GM12878 (cell line): Measurements from ENCODE around the gene PITPNC1. TPM values are rescaled to one million over a fixed set of nuclear protein-coding genes. Genes with fewer than 3 reads are reported as not detected.
A peak's percentile ranks its signal among the peaks of the same experiment; 100 is the strongest.

Experiments
- BHLHE40 ChIP-seq, 2 experiments: fragments of 450-650 bp in 1 of 2; IDR thresholded peaks; 2 replicates each; pipeline ENCODE4 v1.6.1; 2011 to 2017; ENCODE audit warnings: low read depth in 2 of 2, borderline replicate concordance in 1 of 2, improper control_type of control experiment in 1 of 2, low read length in 1 of 2, mild to moderate bottlenecking in 1 of 2
- CBX5 ChIP-seq: sonication (generic); IDR thresholded peaks from 2 replicates; pipeline ENCODE4 v1.6.1; 2016; ENCODE audit warnings: low read depth, moderate library complexity, mild to moderate bottlenecking, inconsistent platforms
- GATAD2B ChIP-seq: fragments of 450-650 bp; conservative IDR thresholded peaks from 2 replicates; pipeline ENCODE4 v1.6.1; 2017; ENCODE audit warnings: low read depth, mild to moderate bottlenecking, moderate library complexity
- JUNB ChIP-seq: IDR thresholded peaks from 2 replicates; pipeline ENCODE4 v1.6.1; 2016; ENCODE audit warnings: antibody characterized with exemption, mild to moderate bottlenecking
- MAX ChIP-seq: IDR thresholded peaks from 2 replicates; pipeline ENCODE4 v1.6.1; 2012; ENCODE audit warnings: low read depth, low read length, improper control_type of control experiment
- MXI1 ChIP-seq: fragments of 150-350 bp; IDR thresholded peaks from 2 replicates; pipeline ENCODE4 v1.6.1; 2011; ENCODE audit warnings: low read depth, mild to moderate bottlenecking, inconsistent platforms, low read length, improper control_type of control experiment
- MYB ChIP-seq: fragments of 150-350 bp; IDR thresholded peaks from 2 replicates; pipeline ENCODE4 v1.6.1; 2014; ENCODE audit warnings: mild to moderate bottlenecking, low read depth, low read length, borderline replicate concordance
- PML ChIP-seq: IDR thresholded peaks from 2 replicates; pipeline ENCODE4 v1.6.1; 2012; ENCODE audit warnings: low read length, inconsistent platforms
- REST ChIP-seq: IDR thresholded peaks from 2 replicates; pipeline ENCODE4 v1.6.1; 2012; ENCODE audit warnings: mild to moderate bottlenecking, low read depth, low read length
- SMAD1 ChIP-seq: fragments of 450-650 bp; IDR thresholded peaks from 2 replicates; pipeline ENCODE4 v1.6.1; 2018; ENCODE audit warnings: mild to moderate bottlenecking, low read depth; ENCODE audit not compliant: partially characterized antibody
- SPI1 ChIP-seq: IDR thresholded peaks from 2 replicates; pipeline ENCODE4 v1.6.1; 2011; ENCODE audit warnings: low read depth, mild to moderate bottlenecking, low read length, moderate library complexity, borderline replicate concordance; ENCODE audit not compliant: insufficient read depth
- SUZ12 ChIP-seq: fragments of 200-600 bp; sonication (generic); IDR thresholded peaks from one replicate; pipeline ENCODE4 v1.6.1; 2018; ENCODE audit warnings: antibody characterized with exemption, mild to moderate bottlenecking; ENCODE audit not compliant: unreplicated experiment
- TCF12 ChIP-seq: IDR thresholded peaks from 2 replicates; pipeline ENCODE4 v1.6.1; 2011; ENCODE audit warnings: low read depth, mild to moderate bottlenecking, low read length
- ZNF217 ChIP-seq: fragments of 450-650 bp; IDR thresholded peaks from 2 replicates; pipeline ENCODE4 v1.6.1; 2017; ENCODE audit warnings: antibody characterized with exemption, mild to moderate bottlenecking
- ZNF592 ChIP-seq: fragments of 450-650 bp; IDR thresholded peaks from 2 replicates; pipeline ENCODE4 v1.6.1; 2017; ENCODE audit warnings: mild to moderate bottlenecking, moderate library complexity
- ZNF622 ChIP-seq: fragments of 450-650 bp; IDR thresholded peaks from 2 replicates; pipeline ENCODE4 v1.6.1; 2017; ENCODE audit warnings: mild to moderate bottlenecking, inconsistent platforms
- polyA plus RNA-seq, 11 experiments: library from polyadenylated mRNA; depleted of rRNA in 4 of 11; unstranded in 6 of 11; stranded (reverse) in 5 of 11; fragments of >200 nt; fragmentation: Nextera tagmentation in 4 of 11; fragmentation: Illumina TruSeq in 1 of 11; extraction: Ambion mirVana in 4 of 11; extraction: Trizol in 1 of 11; gene quantifications; 1 replicate in 1 of 11; 2 replicates in 10 of 11; pipeline versions ENCODE4 v1.2.1 to v1.2.3, GENCODE V29; 2011 to 2016; ENCODE audit warnings: inconsistent platforms in 2 of 11, missing spikeins in 2 of 11, low read depth in 1 of 11
- total RNA-seq, 4 experiments: library from RNA; depleted of rRNA in 3 of 4; stranded (reverse); fragments of >200 nt in 3 of 4; fragmentation: Illumina TruSeq in 1 of 4; extraction: Trizol in 1 of 4; gene quantifications; 2 replicates each; pipeline versions ENCODE4 v1.2.1 to v1.2.3, GENCODE V29; 2013 to 2021
- TF ChIP-seq, protein P1 (sequence below): fragments of 150-350 bp; IDR thresholded peaks from 2 replicates; pipeline ENCODE4 v1.6.1; 2014; ENCODE audit warnings: mild to moderate bottlenecking, low read depth, low read length
- TF ChIP-seq, protein P2 (sequence below): IDR thresholded peaks from 2 replicates; pipeline ENCODE4 v1.6.1; 2012; ENCODE audit warnings: low read depth, low read length, improper control_type of control experiment

The PITPNC1 gene
- total and polyA plus RNA-seq, 10 of the 15 experiments (the other 5 are each of a cell fraction or from before 2014, with no cell fraction given): 12.2 to 62.4 (median 47.3) TPM

- no peak for TF ChIP-seq ZNF217
- no peak for TF ChIP-seq SUZ12
- no peak for TF ChIP-seq ZNF592
- peak; percentile 16 for TF ChIP-seq SMAD1
- peak; percentile 41 for TF ChIP-seq JUNB
- no peak for TF ChIP-seq REST
- TF ChIP-seq, protein P1, sequence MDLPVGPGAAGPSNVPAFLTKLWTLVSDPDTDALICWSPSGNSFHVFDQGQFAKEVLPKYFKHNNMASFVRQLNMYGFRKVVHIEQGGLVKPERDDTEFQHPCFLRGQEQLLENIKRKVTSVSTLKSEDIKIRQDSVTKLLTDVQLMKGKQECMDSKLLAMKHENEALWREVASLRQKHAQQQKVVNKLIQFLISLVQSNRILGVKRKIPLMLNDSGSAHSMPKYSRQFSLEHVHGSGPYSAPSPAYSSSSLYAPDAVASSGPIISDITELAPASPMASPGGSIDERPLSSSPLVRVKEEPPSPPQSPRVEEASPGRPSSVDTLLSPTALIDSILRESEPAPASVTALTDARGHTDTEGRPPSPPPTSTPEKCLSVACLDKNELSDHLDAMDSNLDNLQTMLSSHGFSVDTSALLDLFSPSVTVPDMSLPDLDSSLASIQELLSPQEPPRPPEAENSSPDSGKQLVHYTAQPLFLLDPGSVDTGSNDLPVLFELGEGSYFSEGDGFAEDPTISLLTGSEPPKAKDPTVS: no peak
- no peak for TF ChIP-seq MYB
- peak; percentile 27; the same call in 1 of the 2 replicates for TF ChIP-seq PML
- peak in 1 of 2 experiments; percentile 46; a peak in 3 of 4 replicates for TF ChIP-seq BHLHE40 (IDR thresholded peaks at IDR 0.05; ENCODE audit: borderline replicate concordance in 1 of 2, low read depth in 2 of 2, low read length in 1 of 2)
- 0 out of 2 replicates have a peak, but pooled peaks have one; percentile 12 for TF ChIP-seq SPI1
- TF ChIP-seq CBX5: no peak; the same call in 1 of the 2 replicates
- TF ChIP-seq ZNF622: no peak
- TF ChIP-seq, protein P2, sequence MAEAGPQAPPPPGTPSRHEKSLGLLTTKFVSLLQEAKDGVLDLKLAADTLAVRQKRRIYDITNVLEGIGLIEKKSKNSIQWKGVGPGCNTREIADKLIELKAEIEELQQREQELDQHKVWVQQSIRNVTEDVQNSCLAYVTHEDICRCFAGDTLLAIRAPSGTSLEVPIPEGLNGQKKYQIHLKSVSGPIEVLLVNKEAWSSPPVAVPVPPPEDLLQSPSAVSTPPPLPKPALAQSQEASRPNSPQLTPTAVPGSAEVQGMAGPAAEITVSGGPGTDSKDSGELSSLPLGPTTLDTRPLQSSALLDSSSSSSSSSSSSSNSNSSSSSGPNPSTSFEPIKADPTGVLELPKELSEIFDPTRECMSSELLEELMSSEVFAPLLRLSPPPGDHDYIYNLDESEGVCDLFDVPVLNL: no peak
- no peak for TF ChIP-seq GATAD2B
- 0 out of 2 replicates have a peak, but pooled peaks have one; percentile 34 for TF ChIP-seq TCF12
- no peak; the same call in 1 of the 2 replicates for TF ChIP-seq MXI1
- TF ChIP-seq MAX: no peak
Measured at GRCh38 chr17:67656494-67657203, 279.6 kb downstream of the PITPNC1 start (continued).
